Activated T-helper 1 cell treated with anti-CD3 and anti-CD28 coated beads, Interleukin-12 subunit alpha, Interleukin-12 subunit beta, Interleukin-2, Interleukin-4 antibody, amounts not matched to agents 30 ng/mL and 10 ng/mL and 1 ng/mL, durations not matched to agents 14 hours and 24 hours and 36 hours (primary cell): ENCODE measurements around the gene TP53BP2. TPM values are rescaled to one million over a fixed set of nuclear protein-coding genes. Genes with fewer than 3 reads are reported as not detected.
"Not testable (repeated sequence)": the region's sequence is repeated elsewhere in the genome, so short reads cannot be mapped to it uniquely, and the experiment has no call there.

Experiments
- DNase-seq: peaks from one replicate; pipeline ENCODE4 v3.0.0; 2021; ENCODE audit warnings: low spot score
- H3K27ac Mint-ChIP-seq: one replicate; pipeline ENCODE4 v1.8.0; 2021; ENCODE audit warnings: mild to moderate bottlenecking, mixed read lengths
- H3K27me3 Mint-ChIP-seq: one replicate; pipeline ENCODE4 v1.8.0; 2022; ENCODE audit warnings: mild to moderate bottlenecking, moderate library complexity, mixed read lengths; ENCODE audit not compliant: insufficient read depth
- H3K36me3 Mint-ChIP-seq: one replicate; pipeline ENCODE4 v1.8.0; 2021; ENCODE audit warnings: low read depth, mixed read lengths
- H3K4me1 Mint-ChIP-seq: one replicate; pipeline ENCODE4 v1.8.0; 2021; ENCODE audit warnings: low read depth, mixed read lengths
- H3K4me3 Mint-ChIP-seq: one replicate; pipeline ENCODE4 v1.8.0; 2021; ENCODE audit warnings: mild to moderate bottlenecking, moderate library complexity, mixed read lengths
- H3K9me3 Mint-ChIP-seq: one replicate; pipeline ENCODE4 v1.8.0; 2021; ENCODE audit warnings: mixed read lengths
- intact Hi-C: fragments of 100-400 bp; cut with micrococcal nuclease; formaldehyde crosslinking; loops from one replicate; pipeline ENCODE4 v1.15.1; 2024
- total RNA-seq: library from RNA; stranded (reverse); gene quantifications from 2 replicates; pipeline ENCODE4 v1.2.3, GENCODE V29; 2022

TP53BP2 gene
- total RNA-seq, 1 donor from 2014 or later: 40.4 TPM

DNA sequence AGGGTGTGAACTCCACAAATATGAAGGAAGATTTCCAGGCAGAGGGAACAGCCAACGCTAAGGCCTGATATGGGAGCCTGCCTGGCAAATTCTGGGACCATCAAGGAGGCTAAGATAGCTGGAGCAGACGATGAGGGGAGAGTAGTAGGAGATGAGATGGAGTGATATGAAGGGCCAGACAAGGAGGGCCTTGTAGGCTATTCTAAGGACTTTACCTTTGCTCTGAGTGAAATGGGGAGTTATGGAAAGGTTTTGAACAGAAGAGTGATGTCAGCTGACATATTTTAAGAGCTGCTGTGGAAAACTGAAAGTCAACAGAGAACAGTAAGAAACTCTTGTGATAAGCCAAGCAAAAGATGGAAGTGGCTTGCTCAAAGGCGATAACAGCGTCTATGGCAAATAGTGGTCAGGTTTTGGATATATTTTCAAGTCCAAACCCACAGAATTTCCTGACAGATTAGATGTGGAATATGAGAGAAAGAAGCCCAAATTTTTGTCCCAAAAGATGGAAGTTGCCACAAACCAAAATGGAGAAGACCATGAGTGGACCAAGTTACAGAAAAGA lies 2.1 kb upstream of the TP53BP2 start:
- no peak for DNase-seq
- H3K4me3 Mint-ChIP-seq: peak overlapping the region; percentile 88
- peaks cover 8% of the 10 kb centered on the region for H3K27me3 Mint-ChIP-seq
- peaks cover 37% of the 10 kb centered on the region for H3K4me1 Mint-ChIP-seq
- intact Hi-C loops: loop anchor here (5.0 kb wide), 3 partner anchors 264 to 1031 kb away; partner anchors contain the start of genes DISP1 and FBXO28
- H3K9me3 Mint-ChIP-seq: peaks cover 5% of the 10 kb centered on the region
- H3K36me3 Mint-ChIP-seq: peaks cover 3% of the 10 kb centered on the region
- peak overlapping the region; percentile 45 for H3K27ac Mint-ChIP-seq

DNA sequence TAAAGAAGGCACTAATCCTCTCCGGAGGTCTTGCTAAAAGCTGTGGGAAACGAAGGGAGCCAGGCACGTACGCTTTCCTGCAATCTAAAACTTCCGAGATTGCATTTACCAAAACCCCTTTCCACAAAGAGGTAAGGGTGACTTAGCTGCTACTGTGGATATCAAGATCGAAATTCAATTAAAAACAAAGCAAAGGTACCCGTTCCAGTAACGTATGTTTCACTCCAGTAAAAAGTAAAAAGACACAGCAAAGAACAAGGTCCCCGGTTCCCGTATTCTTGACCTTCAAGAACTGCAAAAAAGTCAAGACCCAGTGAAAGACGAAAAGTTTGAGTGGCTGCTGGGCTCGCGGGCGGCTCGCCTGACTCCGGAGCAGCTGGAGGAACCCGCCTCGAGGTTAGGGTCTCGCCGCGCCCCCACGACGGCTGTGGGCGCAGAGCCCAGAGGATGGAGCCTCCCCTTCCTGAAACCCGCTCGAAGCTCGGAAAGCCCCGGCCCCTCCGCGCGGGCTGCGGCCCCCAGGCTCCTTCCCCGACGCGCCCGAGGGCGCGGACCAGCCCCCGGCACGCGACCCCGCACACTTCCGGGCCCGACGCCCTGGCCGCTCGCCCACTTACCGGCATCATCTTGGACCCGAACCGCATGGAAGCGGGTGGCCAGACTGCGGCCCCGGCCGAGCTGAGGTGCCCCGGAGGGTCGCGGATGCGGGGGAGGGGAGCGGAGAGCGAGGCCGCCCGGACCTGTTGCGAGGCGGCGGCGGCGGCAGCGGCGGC lies 524 bp downstream of the TP53BP2 start:
- Mint-ChIP-seq H3K27me3 (peaks cover 5% of the 10 kb centered on the region), H3K9me3 (peaks cover 5% of the 10 kb centered on the region), H3K36me3 (peaks cover 3% of the 10 kb centered on the region), H3K4me3 (peak overlapping the region; percentile 95), H3K4me1 (peaks cover 42% of the 10 kb centered on the region), H3K27ac (peak overlapping the region; percentile 96)
- intact Hi-C loops: loop anchor here (1.0 to 5.0 kb wide), 4 partner anchors 147 to 1028 kb away; partner anchors contain the start of genes DISP1 and FBXO28
- peak; percentile 57 for DNase-seq

DNA sequence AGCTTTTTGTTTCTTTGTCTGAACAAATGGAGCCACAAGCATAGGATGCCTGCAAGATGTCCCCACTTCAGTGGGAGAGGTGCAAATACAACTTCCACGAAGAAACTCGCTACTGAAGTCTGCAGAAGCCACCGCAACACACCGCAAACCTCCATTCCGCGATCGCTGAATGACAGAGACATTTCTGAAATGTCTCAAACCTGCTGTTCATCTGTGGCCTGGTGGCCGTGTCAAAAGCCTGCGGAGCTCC lies 1.0 kb downstream of the TP53BP2 start:
- Mint-ChIP-seq H3K36me3 (peaks cover 6% of the 10 kb centered on the region), H3K27me3 (peaks cover under 1% of the 10 kb centered on the region), H3K9me3 (peaks cover 2% of the 10 kb centered on the region), H3K27ac (peak overlapping the region; percentile 96), H3K4me3 (peak overlapping the region; percentile 95), H3K4me1 (peaks cover 42% of the 10 kb centered on the region)
- intact Hi-C loops: loop anchor here (1.0 to 5.0 kb wide), 5 partner anchors 12 to 1027 kb away; partner anchors contain the start of genes DISP1 and FBXO28
- DNase-seq: peak; percentile 62

GRCh38 chr1:223843934-223844786 lies 1.6 kb downstream of the TP53BP2 start:
- Mint-ChIP-seq H3K36me3 (peaks cover 6% of the 10 kb centered on the region), H3K4me1 (peaks cover 42% of the 10 kb centered on the region), H3K9me3 (no peaks in the 10 kb centered on the region), H3K4me3 (peak overlapping the region; percentile 95), H3K27me3 (no peaks in the 10 kb centered on the region), H3K27ac (peak overlapping the region; percentile 96)
- intact Hi-C loops: loop anchor here (1.0 kb wide), 1 partner anchor 12 kb away; no protein-coding TSS in a partner anchor
- DNase-seq: no peak

DNA sequence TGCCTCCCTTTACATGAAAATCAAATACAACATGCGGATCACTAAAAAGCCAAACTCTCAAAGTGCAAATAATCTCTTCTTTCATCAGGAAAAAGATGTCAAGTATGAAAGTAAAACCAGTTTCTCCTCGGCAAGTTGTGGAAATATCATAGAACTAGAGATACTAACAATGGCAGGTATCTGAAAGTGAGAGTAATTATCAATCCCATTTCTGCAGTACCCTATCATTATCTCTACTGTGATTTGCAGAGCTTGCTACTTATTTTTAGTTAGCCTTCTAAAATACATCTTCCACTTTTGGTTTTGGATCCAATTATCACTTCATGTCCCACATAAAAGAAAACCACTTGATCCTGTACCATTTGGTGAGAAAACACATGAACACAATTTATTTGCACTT lies 3.0 kb downstream of the TP53BP2 start:
- Mint-ChIP-seq H3K27me3 (peaks cover 6% of the 10 kb centered on the region), H3K4me3 (no peak overlapping the region), H3K36me3 (peaks cover 6% of the 10 kb centered on the region), H3K4me1 (peaks cover 52% of the 10 kb centered on the region), H3K27ac (no peak overlapping the region), H3K9me3 (no peaks in the 10 kb centered on the region)
- intact Hi-C loops: no loop called here
- DNase-seq: no peak

DNA sequence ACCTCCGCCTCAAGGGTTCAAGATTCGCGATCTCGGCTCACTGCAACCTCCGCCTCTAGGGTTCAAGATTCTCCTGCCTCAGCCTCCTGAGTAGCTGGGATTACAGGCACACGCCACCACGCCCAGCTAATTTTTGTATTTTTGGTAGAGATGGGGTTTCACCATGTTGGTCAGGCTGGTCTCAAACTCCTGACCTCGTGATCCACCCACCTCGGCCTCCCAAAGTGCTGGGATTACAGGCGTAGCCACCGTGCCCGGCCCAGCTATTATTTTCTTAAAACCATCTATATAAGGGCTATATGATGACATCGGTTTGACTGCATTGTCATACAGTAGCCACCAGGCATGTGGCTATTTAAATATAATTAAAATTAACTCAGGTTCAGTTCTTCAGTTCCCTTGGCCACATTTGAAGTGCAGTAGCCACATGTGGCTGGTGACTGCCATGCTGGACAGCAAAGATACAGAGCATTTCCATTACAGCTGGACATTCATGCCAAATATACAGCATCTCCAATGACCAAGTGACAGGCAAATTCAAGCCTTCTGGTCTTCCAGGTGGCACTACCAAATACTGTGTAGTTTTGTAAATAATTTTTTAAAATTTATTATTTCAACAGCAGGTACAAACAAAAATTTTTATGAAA lies 3.6 kb downstream of the TP53BP2 start:
- H3K27ac Mint-ChIP-seq, DNase-seq, H3K4me3 Mint-ChIP-seq, H3K36me3 Mint-ChIP-seq, intact Hi-C loops, H3K9me3 Mint-ChIP-seq, H3K27me3 Mint-ChIP-seq: not testable (repeated sequence)
- peaks cover 48% of the 10 kb centered on the region for H3K4me1 Mint-ChIP-seq

- H3K36me3 Mint-ChIP-seq: peaks cover 6% of the 10 kb centered on the region
- intact Hi-C loops: no loop called here
- H3K4me3 Mint-ChIP-seq: no peak overlapping the region
Observed at GRCh38 chr1:223840254-223840653, 5.5 kb downstream of the TP53BP2 start.

GRCh38 chr1:223838125-223838854 lies 7.5 kb downstream of the TP53BP2 start:
- Mint-ChIP-seq H3K4me1 (peaks cover 24% of the 10 kb centered on the region), H3K9me3 (no peaks in the 10 kb centered on the region), H3K36me3 (peaks cover 6% of the 10 kb centered on the region), H3K27ac (no peak overlapping the region), H3K27me3 (peaks cover 6% of the 10 kb centered on the region), H3K4me3 (no peak overlapping the region)
- no peak for DNase-seq
- intact Hi-C loops: loop anchor here (10.0 kb wide), 2 partner anchors 787 to 1183 kb away; no protein-coding TSS in a partner anchor

More at GRCh38 chr1:223840254-223840653, 5.5 kb downstream of the TP53BP2 start:
- H3K4me1 Mint-ChIP-seq: peaks cover 40% of the 10 kb centered on the region
- H3K27ac Mint-ChIP-seq: no peak overlapping the region
- H3K9me3 Mint-ChIP-seq: no peaks in the 10 kb centered on the region
- no peak for DNase-seq
- H3K27me3 Mint-ChIP-seq: peaks cover 6% of the 10 kb centered on the region

GRCh38 chr1:223837687-223838086 lies 8.1 kb downstream of the TP53BP2 start:
- Mint-ChIP-seq H3K27me3 (peaks cover 6% of the 10 kb centered on the region), H3K9me3 (no peaks in the 10 kb centered on the region), H3K4me3 (no peak overlapping the region), H3K4me1 (peaks cover 19% of the 10 kb centered on the region), H3K27ac (no peak overlapping the region), H3K36me3 (peaks cover 4% of the 10 kb centered on the region)
- intact Hi-C loops: loop anchor here (10.0 kb wide), 2 partner anchors 787 to 1183 kb away; no protein-coding TSS in a partner anchor
- no peak for DNase-seq

DNA sequence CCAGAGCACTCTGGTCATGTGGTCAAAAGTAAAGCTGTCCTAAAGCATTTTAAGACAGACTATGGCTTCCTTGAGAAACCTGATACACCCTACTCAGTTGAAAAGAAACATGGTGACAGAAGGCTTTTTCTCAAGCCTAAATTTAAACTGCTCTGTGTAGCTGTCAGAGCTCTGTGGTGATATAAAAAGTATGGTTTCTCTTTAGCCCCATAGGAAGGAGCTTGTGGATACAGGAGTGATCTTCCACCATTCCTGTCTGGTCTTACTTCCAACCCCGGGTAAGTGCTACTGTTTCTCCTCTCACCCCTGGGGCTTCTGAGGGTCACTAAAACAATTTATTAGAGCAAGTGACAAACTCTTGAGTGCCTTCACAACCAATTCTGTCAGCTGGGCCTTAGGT lies 8.5 kb downstream of the TP53BP2 start:
- H3K27ac Mint-ChIP-seq: no peak overlapping the region
- H3K36me3 Mint-ChIP-seq: peaks cover 3% of the 10 kb centered on the region
- peaks cover 16% of the 10 kb centered on the region for H3K4me1 Mint-ChIP-seq
- intact Hi-C loops: loop anchor here (10.0 kb wide), 2 partner anchors 788 to 1182 kb away; no protein-coding TSS in a partner anchor
- no peaks in the 10 kb centered on the region for H3K9me3 Mint-ChIP-seq
- no peak overlapping the region for H3K4me3 Mint-ChIP-seq
- DNase-seq: no peak
- H3K27me3 Mint-ChIP-seq: peaks cover 6% of the 10 kb centered on the region

- H3K4me1 Mint-ChIP-seq: peaks cover 16% of the 10 kb centered on the region
- peaks cover 6% of the 10 kb centered on the region for H3K27me3 Mint-ChIP-seq
- intact Hi-C loops: loop anchor here (10.0 kb wide), 2 partner anchors 788 to 1182 kb away; no protein-coding TSS in a partner anchor
- H3K4me3 Mint-ChIP-seq: no peak overlapping the region
- no peaks in the 10 kb centered on the region for H3K9me3 Mint-ChIP-seq
- H3K36me3 Mint-ChIP-seq: peaks cover 3% of the 10 kb centered on the region
- DNase-seq: no peak
- no peak overlapping the region for H3K27ac Mint-ChIP-seq
Observed at GRCh38 chr1:223836586-223836985, 9.2 kb downstream of the TP53BP2 start.

DNA sequence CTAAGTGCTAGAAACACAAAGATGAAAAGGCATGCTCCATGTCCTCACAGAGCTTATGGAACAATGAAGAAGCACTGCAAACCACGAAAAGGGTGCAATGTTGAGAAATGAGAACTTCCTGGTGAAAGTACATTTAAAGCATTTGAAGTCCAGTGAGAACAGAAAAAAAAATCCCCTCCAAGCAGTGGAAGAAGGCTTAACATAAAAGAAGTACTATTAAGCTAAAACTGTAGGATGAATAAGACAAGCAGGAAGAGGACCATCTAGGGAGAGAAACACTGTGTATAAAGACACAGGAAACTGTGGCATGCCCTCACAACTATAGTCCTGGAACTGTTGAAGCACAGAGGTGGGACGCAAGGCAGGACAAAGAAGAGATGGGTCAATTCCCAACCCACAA lies 10.0 kb downstream of the TP53BP2 start:
- Mint-ChIP-seq H3K36me3 (peaks cover 3% of the 10 kb centered on the region), H3K4me3 (no peak overlapping the region), H3K4me1 (peaks cover 16% of the 10 kb centered on the region), H3K27me3 (peaks cover 6% of the 10 kb centered on the region), H3K9me3 (no peaks in the 10 kb centered on the region), H3K27ac (no peak overlapping the region)
- DNase-seq: no peak
- intact Hi-C loops: loop anchor here (10.0 kb wide), 2 partner anchors 789 to 1181 kb away; no protein-coding TSS in a partner anchor
